H9 (cell line): Measurements from ENCODE around the gene GLYATL1. TPM values are rescaled to one million over a fixed set of nuclear protein-coding genes. Genes with fewer than 3 reads are reported as not detected.

Source experiments
- DNase-seq: peaks from one replicate; pipeline ENCODE4 v3.0.0-alpha.2; 2017
- H2AFZ ChIP-seq: one replicate; pipeline ENCODE4 v1.6.1; 2013; ENCODE audit warnings: mild to moderate bottlenecking, low read length, control low read depth, moderate library complexity
- H2AK5ac ChIP-seq: 2 replicates; pipeline ENCODE4 v1.6.1; 2013; ENCODE audit warnings: low read length, control low read depth, mixed read lengths; ENCODE audit not compliant: insufficient read length
- H2BK120ac ChIP-seq: one replicate; pipeline ENCODE4 v1.6.1; 2013; ENCODE audit warnings: low read depth, mild to moderate bottlenecking, low read length, control low read depth, inconsistent platforms; ENCODE audit not compliant: poor library complexity, severe bottlenecking
- H2BK12ac ChIP-seq: 2 replicates; pipeline ENCODE4 v1.6.1; 2013; ENCODE audit warnings: low read length, control low read depth, mixed read lengths, low read depth; ENCODE audit not compliant: insufficient read length
- H2BK15ac ChIP-seq: 2 replicates; pipeline ENCODE4 v1.6.1; 2013; ENCODE audit warnings: low read depth, low read length, control low read depth
- H2BK20ac ChIP-seq: one replicate; pipeline ENCODE4 v1.6.1; 2013; ENCODE audit warnings: low read depth, mild to moderate bottlenecking, low read length, control low read depth, inconsistent platforms; ENCODE audit not compliant: poor library complexity, severe bottlenecking
- H2BK5ac ChIP-seq: 2 replicates; pipeline ENCODE4 v1.6.1; 2013; ENCODE audit warnings: low read length, control low read depth, mixed read lengths; ENCODE audit not compliant: insufficient read length
- H3K14ac ChIP-seq: 2 replicates; pipeline ENCODE4 v1.6.1; 2013; ENCODE audit warnings: low read length, control low read depth; ENCODE audit not compliant: insufficient read depth
- H3K18ac ChIP-seq: 2 replicates; pipeline ENCODE4 v1.6.1; 2013; ENCODE audit warnings: low read depth, mild to moderate bottlenecking, mixed read lengths, low read length, control low read depth; ENCODE audit not compliant: insufficient read length
- H3K23ac ChIP-seq: 2 replicates; pipeline ENCODE4 v1.6.1; 2013; ENCODE audit warnings: low read length, control low read depth, mixed read lengths, low read depth; ENCODE audit not compliant: insufficient read length
- H3K23me2 ChIP-seq: 2 replicates; pipeline ENCODE4 v1.6.1; 2013; ENCODE audit warnings: low read depth, mild to moderate bottlenecking, mixed read lengths, low read length, control low read depth; ENCODE audit not compliant: insufficient read length, poor library complexity, severe bottlenecking
- H3K27ac ChIP-seq: 2 replicates; pipeline ENCODE4 v1.5.1; 2013; ENCODE audit warnings: low read length, control low read depth, mixed read lengths, low read depth; ENCODE audit not compliant: insufficient read length
- H3K27me3 ChIP-seq: 2 replicates; pipeline ENCODE4 v1.6.1; 2013; ENCODE audit warnings: low read length, control low read depth, inconsistent platforms; ENCODE audit not compliant: insufficient read depth
- H3K4ac ChIP-seq: 2 replicates; pipeline ENCODE4 v1.6.1; 2013; ENCODE audit warnings: low read depth, mild to moderate bottlenecking, control low read depth, inconsistent platforms, low read length, moderate library complexity
- H3K4me1 ChIP-seq: 2 replicates; pipeline ENCODE4 v1.6.1; 2013; ENCODE audit warnings: low read length, control low read depth, inconsistent platforms; ENCODE audit not compliant: insufficient read depth
- H3K4me2 ChIP-seq: 2 replicates; pipeline ENCODE4 v1.6.1; 2013; ENCODE audit warnings: low read length, control low read depth, mixed read lengths; ENCODE audit not compliant: insufficient read length, insufficient read depth
- H3K56ac ChIP-seq: 2 replicates; pipeline ENCODE4 v1.6.1; 2013; ENCODE audit warnings: low read depth, mild to moderate bottlenecking, mixed read lengths, low read length, control low read depth; ENCODE audit not compliant: insufficient read length
- H3K79me1 ChIP-seq: 2 replicates; pipeline ENCODE4 v1.6.1; 2013; ENCODE audit warnings: low read depth, mild to moderate bottlenecking, moderate library complexity, low read length, control low read depth, inconsistent platforms; ENCODE audit not compliant: insufficient read depth, poor library complexity, severe bottlenecking
- H3K79me2 ChIP-seq: 2 replicates; pipeline ENCODE4 v1.6.1; 2013; ENCODE audit warnings: low read length, control low read depth, inconsistent platforms; ENCODE audit not compliant: insufficient read depth
- H3K9ac ChIP-seq: 2 replicates; pipeline ENCODE4 v1.6.1; 2013; ENCODE audit warnings: low read length, control low read depth, mixed read lengths; ENCODE audit not compliant: insufficient read length; ENCODE audit errors: extremely low read depth
- H3K9me3 ChIP-seq: one replicate; pipeline ENCODE4 v1.6.1; 2013; ENCODE audit warnings: low read depth, low read length, inconsistent platforms; ENCODE audit not compliant: control insufficient read depth
- H3T11ph ChIP-seq: one replicate; pipeline ENCODE4 v1.6.1; 2013; ENCODE audit warnings: mild to moderate bottlenecking, low read length, control low read depth, inconsistent platforms
- H4K20me1 ChIP-seq: one replicate; pipeline ENCODE4 v1.6.1; 2013; ENCODE audit not compliant: control insufficient read depth, insufficient read length, insufficient read depth
- H4K5ac ChIP-seq: 2 replicates; pipeline ENCODE4 v1.6.1; 2013; ENCODE audit warnings: low read depth, mild to moderate bottlenecking, mixed read lengths, low read length, control low read depth; ENCODE audit not compliant: insufficient read length
- H4K8ac ChIP-seq: replicated peaks from 2 replicates; pipeline ENCODE4 v1.6.1; 2013; ENCODE audit warnings: low read length, control low read depth, mixed read lengths, low read depth; ENCODE audit not compliant: insufficient read length
- H4K91ac ChIP-seq: 2 replicates; pipeline ENCODE4 v1.6.1; 2013; ENCODE audit warnings: low read depth, mild to moderate bottlenecking, moderate library complexity, mixed read lengths, low read length, control low read depth; ENCODE audit not compliant: insufficient read length
- H3K27ac Mint-ChIP-seq, 3 experiments: 2 replicates in 2 of 3; 3 replicates in 1 of 3; pipeline ENCODE4 v1.8.0; 2020 to 2021; ENCODE audit warnings: mixed read lengths in 3 of 3, mild to moderate bottlenecking in 1 of 3, moderate library complexity in 1 of 3
- H3K27me3 Mint-ChIP-seq: 2 replicates; pipeline ENCODE4 v1.8.0; 2021; ENCODE audit warnings: low read depth, mild to moderate bottlenecking, moderate library complexity, mixed read lengths
- H3K36me3 Mint-ChIP-seq, 3 experiments: 2 replicates in 2 of 3; 3 replicates in 1 of 3; pipeline ENCODE4 v1.8.0; 2020 to 2021; ENCODE audit warnings: low read depth in 3 of 3, mixed read lengths in 3 of 3; ENCODE audit not compliant: insufficient read depth in 1 of 3
- H3K4me1 Mint-ChIP-seq, 2 experiments: 2 replicates each; pipeline ENCODE4 v1.8.0; 2020; ENCODE audit warnings: mixed read lengths in 2 of 2
- H3K4me3 Mint-ChIP-seq, 2 experiments: 2 replicates in 1 of 2; 3 replicates in 1 of 2; pipeline ENCODE4 v1.8.0; 2020 to 2021; ENCODE audit warnings: mild to moderate bottlenecking in 2 of 2, mixed read lengths in 2 of 2, moderate library complexity in 1 of 2
- H3K9me3 Mint-ChIP-seq, 2 experiments: 2 replicates in 1 of 2; 3 replicates in 1 of 2; pipeline ENCODE4 v1.8.0; 2020; ENCODE audit warnings: mild to moderate bottlenecking in 2 of 2, mixed read lengths in 2 of 2, moderate library complexity in 1 of 2
- WGBS: extraction: QIAGEN DNeasy Blood & Tissue Kit; methylation state at CpG from one replicate; pipeline ENCODE4 v1.1.7; 2013; ENCODE audit warnings: missing lambda C conversion rate, low lambda C conversion rate, mixed read lengths; ENCODE audit not compliant: insufficient read length; ENCODE audit errors: extremely low coverage; 5-methylcytosine and 5-hydroxymethylcytosine counted together
- total RNA-seq: library from RNA; stranded (reverse); gene quantifications from 2 replicates; pipeline ENCODE4 v1.2.1, GENCODE V29; 2021
- TF ChIP-seq, protein P1 (sequence below): fragments of 200-600 bp; sonication (generic); conservative IDR thresholded peaks from 3 replicates; pipeline ENCODE4 v1.8.0; 2021; ENCODE audit warnings: antibody characterized with exemption, mild to moderate bottlenecking

Gene GLYATL1
- total RNA-seq, 1 experiment from 2014 or later = 2.8 TPM

DNA sequence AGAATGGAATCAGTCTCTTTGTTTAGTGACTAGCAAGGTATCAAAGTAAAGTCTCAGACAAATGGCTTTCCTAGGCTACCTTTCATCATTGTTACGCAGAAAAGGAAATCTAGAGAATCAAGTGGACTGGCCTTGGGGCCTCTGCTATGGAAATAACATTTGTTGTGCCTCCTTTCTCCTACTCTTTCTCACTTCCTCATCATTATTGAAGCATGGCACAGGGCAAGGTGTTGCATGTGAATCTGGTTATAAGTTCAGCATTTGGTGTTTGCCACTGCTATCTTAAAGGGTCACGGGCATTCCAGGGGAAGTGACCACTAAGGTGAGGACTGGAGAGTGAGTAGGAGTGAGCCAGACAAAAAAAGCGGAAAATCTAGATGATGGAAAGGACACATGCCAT is 54.9 kb downstream of the GLYATL1 start:
- Histone ChIP-seq H2AFZ (no peak overlapping the region), H4K20me1 (no peaks in the 10 kb centered on the region), H2BK5ac (no peak overlapping the region), H3K14ac (no peak overlapping the region), H3K27ac (no peak overlapping the region), H3K79me1 (no peaks in the 10 kb centered on the region), H2BK120ac (no peak overlapping the region), H3K9ac (no peak overlapping the region), H4K91ac (no peak overlapping the region), H3K9me3 (no peaks in the 10 kb centered on the region), H3K56ac (no peak overlapping the region), H3K18ac (no peak overlapping the region), H3T11ph (no peak overlapping the region), H3K79me2 (no peaks in the 10 kb centered on the region), H3K27me3 (no peaks in the 10 kb centered on the region), H2AK5ac (no peak overlapping the region), H3K4me1 (no peaks in the 10 kb centered on the region), H2BK12ac (no peak overlapping the region), H4K5ac (no peak overlapping the region), H3K4me2 (no peak overlapping the region), H3K23ac (no peak overlapping the region), H2BK15ac (no peak overlapping the region), H3K23me2 (no peaks in the 10 kb centered on the region), H4K8ac (no peak overlapping the region), H3K4ac (no peak overlapping the region), H2BK20ac (no peak overlapping the region)
- Mint-ChIP-seq H3K36me3 (no peaks in the 10 kb centered on the region), H3K4me3 (no peak overlapping the region), H3K9me3 (peaks cover 2 to 9% of the 10 kb centered on the region in 2 experiments; a peak in 3 of 5 replicates), H3K4me1 (peaks cover 4 to 8% of the 10 kb centered on the region in 2 experiments), H3K27me3 (no peaks in the 10 kb centered on the region; the same call in 1 of the 2 replicates), H3K27ac (no peak overlapping the region)
- no peak for DNase-seq
- TF ChIP-seq, protein P1, sequence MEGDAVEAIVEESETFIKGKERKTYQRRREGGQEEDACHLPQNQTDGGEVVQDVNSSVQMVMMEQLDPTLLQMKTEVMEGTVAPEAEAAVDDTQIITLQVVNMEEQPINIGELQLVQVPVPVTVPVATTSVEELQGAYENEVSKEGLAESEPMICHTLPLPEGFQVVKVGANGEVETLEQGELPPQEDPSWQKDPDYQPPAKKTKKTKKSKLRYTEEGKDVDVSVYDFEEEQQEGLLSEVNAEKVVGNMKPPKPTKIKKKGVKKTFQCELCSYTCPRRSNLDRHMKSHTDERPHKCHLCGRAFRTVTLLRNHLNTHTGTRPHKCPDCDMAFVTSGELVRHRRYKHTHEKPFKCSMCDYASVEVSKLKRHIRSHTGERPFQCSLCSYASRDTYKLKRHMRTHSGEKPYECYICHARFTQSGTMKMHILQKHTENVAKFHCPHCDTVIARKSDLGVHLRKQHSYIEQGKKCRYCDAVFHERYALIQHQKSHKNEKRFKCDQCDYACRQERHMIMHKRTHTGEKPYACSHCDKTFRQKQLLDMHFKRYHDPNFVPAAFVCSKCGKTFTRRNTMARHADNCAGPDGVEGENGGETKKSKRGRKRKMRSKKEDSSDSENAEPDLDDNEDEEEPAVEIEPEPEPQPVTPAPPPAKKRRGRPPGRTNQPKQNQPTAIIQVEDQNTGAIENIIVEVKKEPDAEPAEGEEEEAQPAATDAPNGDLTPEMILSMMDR = no peak
- no CpG with 5 or more reads among the region's 3 CpGs for WGBS
